Neural cell (in vitro differentiated cells): ENCODE data around the gene TMEM266.

Experiments
- CTCF ChIP-seq: fragments of 450-650 bp; IDR thresholded peaks from 2 replicates; pipeline ENCODE4 v1.5.1; 2014; ENCODE audit warnings: antibody characterized with exemption, mild to moderate bottlenecking, moderate library complexity; ENCODE audit not compliant: poor library complexity, severe bottlenecking
- EZH2 ChIP-seq: fragments of 200-600, 300-800 bp; shearing (Covaris generic), sonication (generic); IDR thresholded peaks from 2 replicates; pipeline ENCODE4 v1.6.1; 2014; ENCODE audit warnings: antibody characterized with exemption, low read length, borderline replicate concordance, mild to moderate bottlenecking; ENCODE audit not compliant: insufficient read depth, poor library complexity, severe bottlenecking
- POLR2AphosphoS5 ChIP-seq: IDR thresholded peaks from 2 replicates; pipeline ENCODE4 v1.6.1; 2012
- REST ChIP-seq: IDR thresholded peaks from 2 replicates; pipeline ENCODE4 v1.6.1; 2012; ENCODE audit warnings: borderline replicate concordance
- SMC3 ChIP-seq: fragments of 450-650 bp; conservative IDR thresholded peaks from 2 replicates; pipeline ENCODE4 v1.6.1; 2014; ENCODE audit warnings: antibody characterized with exemption, mild to moderate bottlenecking, moderate library complexity; ENCODE audit not compliant: poor library complexity

GRCh38 chr15:76183930-76184649 is 124.3 kb downstream of the TMEM266 start:
- TF ChIP-seq SMC3 (no peak), CTCF (no peak), POLR2AphosphoS5 (no peak), EZH2 (no peak), REST (no peak)
